ENCODE data around the gene CELA2A. TPM values are rescaled to one million over a fixed set of nuclear protein-coding genes. Genes with fewer than 3 reads are reported as not detected.
"Not testable (repeated sequence)": the region's sequence is repeated elsewhere in the genome, so short reads cannot be mapped to it uniquely, and the experiment has no call there.

The CELA2A gene
- total and polyA plus RNA-seq, 4 donors, result 0.63 to 1.8 (median 1.3) TPM; not detected in 1

GRCh38 chr1:15466955-15467625, 10.6 kb downstream of the CELA2A start:
- H3K4me3 ChIP-seq (ENCODE audit: low read length in 2 of 2); H3K4me1 ChIP-seq (ENCODE audit: control insufficient read depth in 1 of 2, insufficient read depth in 2 of 2, low read length in 2 of 2); ATAC-seq (ENCODE audit: low FRiP score); DNase-seq; H3K27ac ChIP-seq (ENCODE audit: low read depth in 1 of 2, low read length in 2 of 2); H3K36me3 ChIP-seq (ENCODE audit: control insufficient read depth in 1 of 2, insufficient read depth in 2 of 2, low read length in 1 of 2); H3K9me3 ChIP-seq (ENCODE audit: control insufficient read depth, low read length); H3K27me3 ChIP-seq (ENCODE audit: control insufficient read depth in 1 of 2, insufficient read depth in 2 of 2, low read length in 1 of 2); intact Hi-C loops (cut with DNase I): not testable (repeated sequence)
- 92 to 95% methylated on average over 22 of the region's 22 CpGs for WGBS, 2 donors

GRCh38 chr1:15468145-15468544, 11.6 kb downstream of the CELA2A start:
- H3K27me3 ChIP-seq (ENCODE audit: control insufficient read depth in 1 of 2, insufficient read depth in 2 of 2, low read length in 1 of 2), result no peaks in the 10 kb centered on the region
- H3K36me3 ChIP-seq (ENCODE audit: control insufficient read depth in 1 of 2, insufficient read depth in 2 of 2, low read length in 1 of 2), result no peaks in the 10 kb centered on the region
- no peaks in the 10 kb centered on the region for H3K9me3 ChIP-seq (ENCODE audit: control insufficient read depth, low read length)
- no peak overlapping the region for H3K4me3 ChIP-seq (ENCODE audit: low read length in 2 of 2)
- no peak overlapping the region for H3K27ac ChIP-seq (ENCODE audit: low read depth in 1 of 2, low read length in 2 of 2)
- no peaks in the 10 kb centered on the region for H3K4me1 ChIP-seq (ENCODE audit: control insufficient read depth in 1 of 2, insufficient read depth in 2 of 2, low read length in 2 of 2)
- DNase-seq, result no peak
- intact Hi-C loops (cut with DNase I), result no loop called here
- ATAC-seq (ENCODE audit: low FRiP score), result no peak

- intact Hi-C loops (cut with DNase I), result no loop called here
- H3K27me3 ChIP-seq (ENCODE audit: control insufficient read depth in 1 of 2, insufficient read depth in 2 of 2, low read length in 1 of 2), result no peaks in the 10 kb centered on the region
- DNase-seq (no peak), ATAC-seq (ENCODE audit: low FRiP score) (no peak)
- 44 to 47% methylated on average over 3 of the region's 3 CpGs for WGBS, 2 donors
- H3K4me1 ChIP-seq (ENCODE audit: control insufficient read depth in 1 of 2, insufficient read depth in 2 of 2, low read length in 2 of 2), result no peaks in the 10 kb centered on the region
- no peaks in the 10 kb centered on the region for H3K36me3 ChIP-seq (ENCODE audit: control insufficient read depth in 1 of 2, insufficient read depth in 2 of 2, low read length in 1 of 2)
- no peak overlapping the region for H3K4me3 ChIP-seq (ENCODE audit: low read length in 2 of 2)
- H3K9me3 ChIP-seq (ENCODE audit: control insufficient read depth, low read length), result no peaks in the 10 kb centered on the region
- H3K27ac ChIP-seq (ENCODE audit: low read depth in 1 of 2, low read length in 2 of 2), result no peak overlapping the region
These were observed 12.8 kb downstream of the CELA2A start for GRCh38 chr1:15469361-15469760.

GRCh38 chr1:15469821-15470448, 13.4 kb downstream of the CELA2A start:
- H3K9me3 ChIP-seq (ENCODE audit: control insufficient read depth, low read length); H3K27me3 ChIP-seq (ENCODE audit: control insufficient read depth in 1 of 2, insufficient read depth in 2 of 2, low read length in 1 of 2); H3K4me3 ChIP-seq (ENCODE audit: low read length in 2 of 2); intact Hi-C loops (cut with DNase I); DNase-seq; ATAC-seq (ENCODE audit: low FRiP score); H3K27ac ChIP-seq (ENCODE audit: low read depth in 1 of 2, low read length in 2 of 2); H3K4me1 ChIP-seq (ENCODE audit: control insufficient read depth in 1 of 2, insufficient read depth in 2 of 2, low read length in 2 of 2); H3K36me3 ChIP-seq (ENCODE audit: control insufficient read depth in 1 of 2, insufficient read depth in 2 of 2, low read length in 1 of 2): not testable (repeated sequence)
- 84 to 90% methylated on average over 9 of the region's 9 CpGs for WGBS, 2 donors

DNA sequence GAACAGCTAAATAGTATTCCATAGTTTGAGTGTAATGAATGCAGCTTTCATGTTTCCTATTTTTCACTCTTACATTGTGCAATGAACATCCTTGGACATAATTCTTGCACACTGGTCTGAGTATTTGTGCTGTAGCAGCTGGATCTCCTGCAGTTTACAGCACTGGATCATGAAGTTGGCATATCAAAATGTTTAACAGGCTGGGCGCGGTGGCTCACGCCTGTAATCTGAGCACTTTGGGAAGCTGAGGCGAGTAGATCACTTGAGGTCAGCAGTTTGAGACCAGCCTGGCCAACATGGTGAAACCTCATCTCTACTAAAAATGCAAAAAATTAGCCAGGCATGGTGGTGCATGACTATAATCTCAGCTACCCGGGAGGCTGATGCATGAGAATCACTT, 14.5 kb downstream of the CELA2A start:
- H3K4me1 ChIP-seq (ENCODE audit: control insufficient read depth in 1 of 2, insufficient read depth in 2 of 2, low read length in 2 of 2); intact Hi-C loops (cut with DNase I); H3K36me3 ChIP-seq (ENCODE audit: control insufficient read depth in 1 of 2, insufficient read depth in 2 of 2, low read length in 1 of 2); H3K9me3 ChIP-seq (ENCODE audit: control insufficient read depth, low read length); H3K4me3 ChIP-seq (ENCODE audit: low read length in 2 of 2); DNase-seq; H3K27ac ChIP-seq (ENCODE audit: low read depth in 1 of 2, low read length in 2 of 2); H3K27me3 ChIP-seq (ENCODE audit: control insufficient read depth in 1 of 2, insufficient read depth in 2 of 2, low read length in 1 of 2); ATAC-seq (ENCODE audit: low FRiP score): not testable (repeated sequence)
- WGBS, 2 donors, result 94 to 96% methylated on average over 5 of the region's 5 CpGs

DNA sequence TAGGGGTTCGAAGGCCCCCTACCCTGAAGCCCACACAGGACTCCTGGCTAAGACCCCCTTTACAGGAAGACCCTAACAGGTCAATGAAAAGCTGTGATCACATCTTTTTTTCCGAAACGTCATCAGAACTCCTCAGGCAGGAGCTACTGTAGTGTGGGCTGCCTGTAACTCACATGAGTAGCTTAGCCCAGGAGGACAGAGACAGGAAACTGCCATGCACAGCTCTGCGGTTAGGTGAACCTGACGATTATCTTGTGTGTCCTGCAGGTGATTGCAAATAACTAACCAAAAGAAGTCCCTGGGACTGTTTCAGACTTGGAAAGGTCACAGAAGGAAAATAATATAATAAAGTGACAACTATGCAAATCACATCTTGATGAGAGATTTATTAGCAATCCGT, 15.2 kb downstream of the CELA2A start:
- DNase-seq; H3K4me3 ChIP-seq (ENCODE audit: low read length in 2 of 2); H3K27ac ChIP-seq (ENCODE audit: low read depth in 1 of 2, low read length in 2 of 2); intact Hi-C loops (cut with DNase I); H3K36me3 ChIP-seq (ENCODE audit: control insufficient read depth in 1 of 2, insufficient read depth in 2 of 2, low read length in 1 of 2); H3K9me3 ChIP-seq (ENCODE audit: control insufficient read depth, low read length); H3K27me3 ChIP-seq (ENCODE audit: control insufficient read depth in 1 of 2, insufficient read depth in 2 of 2, low read length in 1 of 2); ATAC-seq (ENCODE audit: low FRiP score); H3K4me1 ChIP-seq (ENCODE audit: control insufficient read depth in 1 of 2, insufficient read depth in 2 of 2, low read length in 2 of 2): not testable (repeated sequence)
- WGBS, 2 donors, result 86 to 87% methylated on average over 6 of the region's 6 CpGs

DNA sequence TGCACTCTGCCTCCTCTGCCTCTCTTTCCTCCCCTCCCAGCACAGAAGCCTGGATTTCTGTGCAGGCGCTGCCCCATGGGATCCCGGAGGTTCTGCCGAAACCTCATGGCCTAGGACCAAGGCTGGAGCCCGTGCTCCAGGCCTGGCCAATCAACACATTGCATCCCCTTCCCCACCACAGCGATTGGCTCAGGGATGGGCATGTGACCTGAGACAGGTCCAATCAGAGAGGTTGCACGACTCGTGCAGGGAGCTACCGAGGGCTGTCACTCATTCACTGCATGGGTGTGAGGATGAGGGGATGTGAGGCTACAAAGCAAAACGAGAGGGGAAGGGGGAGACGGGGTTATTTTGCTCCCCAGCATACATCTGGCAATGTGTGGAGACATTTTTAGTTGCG, 16.1 kb downstream of the CELA2A start:
- H3K4me3 ChIP-seq (ENCODE audit: low read length in 2 of 2), result no peak overlapping the region
- WGBS, 2 donors, result 79 to 85% methylated on average over 11 of the region's 11 CpGs
- intact Hi-C loops (cut with DNase I), result no loop called here

DNA sequence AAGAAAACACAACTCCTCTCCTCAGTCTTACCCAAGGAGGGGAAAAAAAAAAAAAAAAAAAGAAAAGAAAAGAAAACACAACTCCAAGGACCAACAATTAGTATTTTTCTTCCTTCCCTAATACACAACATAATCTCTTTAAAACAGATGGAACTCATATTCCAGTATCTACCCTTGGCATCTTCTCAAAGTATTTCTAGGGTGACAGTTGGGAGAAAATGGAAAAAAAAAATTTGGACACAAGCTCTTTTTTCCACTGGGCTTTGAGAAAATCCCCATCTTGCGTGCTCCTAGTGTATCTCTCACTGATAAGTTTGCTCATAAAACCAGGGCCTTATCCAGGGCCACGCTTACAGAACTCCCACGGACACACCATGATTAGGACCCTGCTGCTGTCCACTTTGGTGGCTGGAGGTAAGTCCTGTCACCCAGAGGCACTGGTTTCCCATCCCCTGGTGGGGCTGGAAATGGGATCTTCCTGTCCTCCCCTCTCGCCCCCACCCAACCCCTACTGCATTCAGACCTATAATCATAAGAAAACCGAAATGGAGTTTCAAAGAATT, 19.3 kb downstream of the CELA2A start, which contains the start of gene CELA2B:
Gene CELA2B (plus strand): TSS at position 353 of the 563 bp plus-strand sequence. CDS start 22 bp downstream, at position 375.
- Histone ChIP-seq H3K9me3 (ENCODE audit: control insufficient read depth, low read length) (no peaks in the 10 kb centered on the region), H3K27ac (ENCODE audit: low read depth in 1 of 2, low read length in 2 of 2) (no peak within 1 kb of the TSS), H3K36me3 (ENCODE audit: control insufficient read depth in 1 of 2, insufficient read depth in 2 of 2, low read length in 1 of 2) (no peaks in the 10 kb centered on the region), H3K27me3 (ENCODE audit: control insufficient read depth in 1 of 2, insufficient read depth in 2 of 2, low read length in 1 of 2) (no peaks in the 10 kb centered on the region), H3K4me1 (ENCODE audit: control insufficient read depth in 1 of 2, insufficient read depth in 2 of 2, low read length in 2 of 2) (no peaks in the 10 kb centered on the region), H3K4me3 (ENCODE audit: low read length in 2 of 2) (no peak within 1 kb of the TSS)
- ATAC-seq (ENCODE audit: low FRiP score) (no peak), DNase-seq (peak in 1 of 2 donors; percentile 17)
- 84 to 88% methylated on average over 5 of the region's 5 CpGs for WGBS, 2 donors
- intact Hi-C loops (cut with DNase I), result no loop called here

More for the DNA sequence above, 16.1 kb downstream of the CELA2A start:
- no peaks in the 10 kb centered on the region for H3K36me3 ChIP-seq (ENCODE audit: control insufficient read depth in 1 of 2, insufficient read depth in 2 of 2, low read length in 1 of 2)
- no peak for DNase-seq
- H3K4me1 ChIP-seq (ENCODE audit: control insufficient read depth in 1 of 2, insufficient read depth in 2 of 2, low read length in 2 of 2), result no peaks in the 10 kb centered on the region
- H3K27me3 ChIP-seq (ENCODE audit: control insufficient read depth in 1 of 2, insufficient read depth in 2 of 2, low read length in 1 of 2), result no peaks in the 10 kb centered on the region
- no peaks in the 10 kb centered on the region for H3K9me3 ChIP-seq (ENCODE audit: control insufficient read depth, low read length)
- H3K27ac ChIP-seq (ENCODE audit: low read depth in 1 of 2, low read length in 2 of 2), result no peak overlapping the region
- no peak for ATAC-seq (ENCODE audit: low FRiP score)

DNA sequence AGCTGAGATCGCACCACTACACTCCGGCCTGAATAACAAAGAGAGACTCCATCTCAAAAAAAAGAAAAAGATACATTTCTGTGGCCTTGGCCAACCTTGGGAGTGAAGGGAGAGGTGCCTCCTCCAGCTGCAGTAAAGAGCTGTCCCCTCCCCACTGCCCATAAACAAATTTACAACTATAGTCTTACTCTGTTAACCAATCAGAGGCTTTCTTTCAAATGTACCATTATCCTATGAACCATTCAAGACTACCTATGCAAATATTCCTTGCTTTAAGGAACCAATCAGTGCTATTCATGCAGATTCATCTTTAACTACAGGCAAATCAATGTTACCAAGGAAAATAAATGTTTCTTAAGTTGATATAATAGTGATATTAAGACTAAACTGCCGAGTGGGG, 20.4 kb downstream of the CELA2A start:
- no peak overlapping the region for H3K4me3 ChIP-seq (ENCODE audit: low read length in 2 of 2)
- no peaks in the 10 kb centered on the region for H3K9me3 ChIP-seq (ENCODE audit: control insufficient read depth, low read length)
- H3K4me1 ChIP-seq (ENCODE audit: control insufficient read depth in 1 of 2, insufficient read depth in 2 of 2, low read length in 2 of 2), result no peaks in the 10 kb centered on the region
- no peaks in the 10 kb centered on the region for H3K27me3 ChIP-seq (ENCODE audit: control insufficient read depth in 1 of 2, insufficient read depth in 2 of 2, low read length in 1 of 2)
- ATAC-seq (ENCODE audit: low FRiP score) (no peak), DNase-seq (no peak)
- intact Hi-C loops (cut with DNase I), result no loop called here
- H3K27ac ChIP-seq (ENCODE audit: low read depth in 1 of 2, low read length in 2 of 2), result no peak overlapping the region
- 92 to 94% methylated on average over 3 of the region's 3 CpGs for WGBS, 2 donors
- no peaks in the 10 kb centered on the region for H3K36me3 ChIP-seq (ENCODE audit: control insufficient read depth in 1 of 2, insufficient read depth in 2 of 2, low read length in 1 of 2)
